Gastroesophageal sphincter (tissue), 3 donors: ENCODE measurements around the gene FAM184A.

Experiments used
- CTCF ChIP-seq, 4 experiments: fragments of 200-600 bp in 2 of 4; fragments of 450-650 bp in 2 of 4; sonication (generic) in 1 of 4; IDR thresholded peaks; one replicate each; pipeline ENCODE4 v1.5.1; 2017 to 2019; ENCODE audit warnings: antibody characterized with exemption in 4 of 4, mild to moderate bottlenecking in 2 of 4, moderate library complexity in 2 of 4
- EP300 ChIP-seq: sonication (generic); formaldehyde crosslinking; IDR thresholded peaks from one replicate; pipeline ENCODE4 v1.6.1; 2017; ENCODE audit warnings: antibody characterized with exemption, mild to moderate bottlenecking
- POLR2A ChIP-seq, 2 donors: fragments of 450-650 bp; IDR thresholded peaks; one replicate each; pipeline ENCODE4 v1.6.1; 2017; ENCODE audit warnings: antibody characterized with exemption in 2 of 2, mild to moderate bottlenecking in 2 of 2, moderate library complexity in 1 of 2

GRCh38 chr6:118933855-118934460 lies 144.5 kb downstream of the FAM184A start:
- TF ChIP-seq CTCF (IDR thresholded peaks at IDR 0.05) (no peak), EP300 (no peak), POLR2A (IDR thresholded peaks at IDR 0.05) (no peak)
